K562 (cell line): Measurements from ENCODE around the gene MYMX. TPM values are rescaled to one million over a fixed set of nuclear protein-coding genes. Genes with fewer than 3 reads are reported as not detected.

Experiments used
- ATAC-seq: fragments of 200-7000 bp; cut with Tn5 transposase; 3 replicates; pipeline ENCODE4 v1.9.1; 2020; ENCODE audit warnings: moderate library complexity
- BruUV-seq: library from RNA; stranded (reverse); fragments of 400-500 nt; replicated peaks from 2 replicates; lab custom pipeline; 2021; lab: Mats Ljungman, UMichigan
- CTCF ChIA-PET: fragments of 300-600 bp; formaldehyde crosslinking; extraction: SDS; loops from one replicate; lab custom pipeline; 2021; ENCODE audit warnings: low intra/inter-chr PET ratio; lab: Yijun Ruan, JAX
- POLR2A ChIA-PET: fragments of 300-600, 350-650 bp; sonication (Branson Sonifier 250); formaldehyde crosslinking; extraction: SDS; loops from one replicate; lab custom pipeline; 2021; ENCODE audit warnings: antibody characterized with exemption, inconsistent platforms; lab: Yijun Ruan, JAX
- DNase-seq, 4 experiments: peaks; one replicate each; pipeline versions ENCODE4 v3.0.0 to v3.0.0-alpha.2; 2011 to 2018; ENCODE audit warnings: low spot score in 3 of 4, mixed read lengths in 3 of 4; ENCODE audit errors: extremely low read depth in 1 of 4
- FAIRE-seq: peaks from 2 replicates; lab custom pipeline; 2011; peaks lifted over from hg19 to GRCh38; lab: Jason Lieb, UNC
- H2AFZ ChIP-seq: 2 replicates; pipeline ENCODE4 v1.6.0; 2011; ENCODE audit warnings: low read depth, low read length, control low read depth, inconsistent platforms
- H3K27ac ChIP-seq: fragments of 200-600 bp; 3 replicates; pipeline ENCODE4 v1.8.0; 2011; ENCODE audit warnings: low read depth, mild to moderate bottlenecking, control low read depth, inconsistent platforms, low read length, moderate library complexity, mixed read lengths; ENCODE audit errors: extremely low read depth
- H3K27me3 ChIP-seq, 2 experiments: fragments of 300-600 bp in 1 of 2; 2 replicates in 1 of 2; 3 replicates in 1 of 2; pipeline versions ENCODE4 v1.6.0 to v1.8.0; 2011; ENCODE audit warnings: inconsistent platforms in 2 of 2, low read length in 2 of 2, mild to moderate bottlenecking in 1 of 2, mixed read lengths in 1 of 2, moderate library complexity in 1 of 2; ENCODE audit not compliant: control insufficient read depth in 2 of 2, insufficient read depth in 2 of 2
- H3K36me3 ChIP-seq: fragments of 300-600 bp; 3 replicates; pipeline ENCODE4 v1.8.0; 2011; ENCODE audit warnings: mild to moderate bottlenecking, low read length, inconsistent platforms; ENCODE audit not compliant: control insufficient read depth, insufficient read depth
- H3K4me1 ChIP-seq, 2 experiments: fragments of 200-600 bp in 1 of 2; replicated peaks in 1 of 2; 2 replicates in 1 of 2; 3 replicates in 1 of 2; pipeline versions ENCODE4 v1.5.1 to v1.8.0; 2011; ENCODE audit warnings: inconsistent platforms in 2 of 2, low read length in 2 of 2, mild to moderate bottlenecking in 1 of 2, mixed read lengths in 1 of 2, moderate library complexity in 1 of 2; ENCODE audit not compliant: control insufficient read depth in 2 of 2, insufficient read depth in 2 of 2
- H3K4me2 ChIP-seq: 2 replicates; pipeline ENCODE4 v1.6.1; 2011; ENCODE audit warnings: low read length, control low read depth, inconsistent platforms, mixed read lengths; ENCODE audit not compliant: insufficient read depth
- H3K4me3 ChIP-seq: fragments of 200-600 bp; sonication (generic), shearing (Covaris generic); 2 replicates; pipeline ENCODE4 v1.5.1; 2016; ENCODE audit warnings: control low read depth, inconsistent platforms
- H3K79me2 ChIP-seq: fragments of 200-600 bp; 3 replicates; pipeline ENCODE4 v1.8.0; 2011; ENCODE audit warnings: low read length, inconsistent platforms; ENCODE audit not compliant: control insufficient read depth, insufficient read depth
- H3K9ac ChIP-seq, 2 experiments: 2 replicates each; pipeline versions ENCODE4 v1.6.0 to v1.6.1; 2011; ENCODE audit warnings: low read depth in 2 of 2, low read length in 2 of 2, control low read depth in 1 of 2, inconsistent platforms in 1 of 2, mild to moderate bottlenecking in 1 of 2, mixed read lengths in 1 of 2; ENCODE audit not compliant: insufficient read depth in 1 of 2
- H3K9me1 ChIP-seq: one replicate; pipeline ENCODE4 v1.6.0; 2011; ENCODE audit warnings: inconsistent platforms, mild to moderate bottlenecking, low read length, moderate library complexity; ENCODE audit not compliant: control insufficient read depth, insufficient read depth
- H3K9me3 ChIP-seq: replicated peaks from 2 replicates; pipeline ENCODE4 v1.5.1; 2011; ENCODE audit warnings: low read depth, low read length, inconsistent platforms; ENCODE audit not compliant: control insufficient read depth, insufficient read depth
- H4K20me1 ChIP-seq: replicated peaks from 2 replicates; pipeline ENCODE4 v1.6.1; 2011; ENCODE audit warnings: low read length, inconsistent platforms, mixed read lengths; ENCODE audit not compliant: control insufficient read depth, insufficient read depth
- WGBS: fragments of 100-300 bp; shearing (Covaris generic); methylation state at CpG from one replicate; pipeline ENCODE4 v1.1.6; 2016; ENCODE audit warnings: low coverage, mixed read lengths; ENCODE audit not compliant: insufficient coverage; ENCODE audit errors: missing lambda C conversion rate; 5-methylcytosine and 5-hydroxymethylcytosine counted together
- in situ Hi-C: fragments of 300-500 bp; cut with MboI; formaldehyde crosslinking; loops from 4 replicates; pipeline ENCODE4 v1.15.0; 2018; ENCODE audit warnings: inconsistent platforms, mixed read lengths
- intact Hi-C: fragments of 100-400 bp; cut with micrococcal nuclease; formaldehyde crosslinking; loops from 2 replicates; pipeline ENCODE4 v1.14.2; 2022
- polyA plus RNA-seq, 8 experiments: library from polyadenylated mRNA; depleted of rRNA in 4 of 8; stranded (reverse) in 5 of 8; unstranded in 3 of 8; fragments of >200 nt; fragmentation: Nextera tagmentation in 2 of 8; fragmentation: Illumina TruSeq in 1 of 8; extraction: Ambion mirVana in 2 of 8; extraction: Trizol in 1 of 8; gene quantifications; 2 replicates each; pipeline versions ENCODE4 v1.2.1 to v1.2.3, GENCODE V29; 2011 to 2014; ENCODE audit warnings: inconsistent platforms in 1 of 8, missing spikeins in 1 of 8
- total RNA-seq, 7 experiments: library from RNA; depleted of rRNA in 6 of 7; stranded (reverse); fragments of >200 nt in 6 of 7; fragmentation: Illumina TruSeq in 2 of 7; extraction: Trizol in 2 of 7; gene quantifications; 2 replicates each; pipeline versions ENCODE4 v1.2.1 to v1.2.3, GENCODE V29; 2011 to 2021; ENCODE audit warnings: low replicate concordance in 1 of 7
- TF ChIP-seq, protein P1 (sequence below): fragments of 250-450 bp; sonication (Bioruptor Pico); IDR thresholded peaks from 2 replicates; pipeline ENCODE4 v1.5.0; 2022; ENCODE audit warnings: mild to moderate bottlenecking

The MYMX gene
- total and polyA plus RNA-seq, 9 of the 15 experiments (the other 6 are each of a cell fraction or from before 2014, with no cell fraction given), result 0.12 TPM; not detected in 8

DNA sequence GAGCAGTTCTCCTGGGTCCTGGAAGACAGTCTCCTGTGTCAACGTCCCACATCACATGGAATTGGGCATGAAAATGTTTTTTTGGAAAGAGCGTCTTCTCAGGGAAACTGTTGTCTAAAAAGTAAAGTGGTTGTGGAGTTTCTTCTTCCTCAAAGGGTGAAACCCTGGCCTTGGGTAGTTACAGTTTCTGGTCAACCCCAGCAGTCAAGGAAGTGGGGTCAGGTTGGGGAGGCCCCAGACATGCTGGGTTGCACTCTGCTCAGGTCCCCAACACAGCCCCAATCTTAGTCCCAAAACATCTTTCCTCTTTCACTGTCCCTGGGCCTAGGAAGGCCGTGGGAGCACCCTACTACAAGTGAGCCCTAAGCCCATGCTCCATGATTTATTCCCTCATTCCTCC lies 49.6 kb downstream of the MYMX start:
- TF ChIP-seq, protein P1, sequence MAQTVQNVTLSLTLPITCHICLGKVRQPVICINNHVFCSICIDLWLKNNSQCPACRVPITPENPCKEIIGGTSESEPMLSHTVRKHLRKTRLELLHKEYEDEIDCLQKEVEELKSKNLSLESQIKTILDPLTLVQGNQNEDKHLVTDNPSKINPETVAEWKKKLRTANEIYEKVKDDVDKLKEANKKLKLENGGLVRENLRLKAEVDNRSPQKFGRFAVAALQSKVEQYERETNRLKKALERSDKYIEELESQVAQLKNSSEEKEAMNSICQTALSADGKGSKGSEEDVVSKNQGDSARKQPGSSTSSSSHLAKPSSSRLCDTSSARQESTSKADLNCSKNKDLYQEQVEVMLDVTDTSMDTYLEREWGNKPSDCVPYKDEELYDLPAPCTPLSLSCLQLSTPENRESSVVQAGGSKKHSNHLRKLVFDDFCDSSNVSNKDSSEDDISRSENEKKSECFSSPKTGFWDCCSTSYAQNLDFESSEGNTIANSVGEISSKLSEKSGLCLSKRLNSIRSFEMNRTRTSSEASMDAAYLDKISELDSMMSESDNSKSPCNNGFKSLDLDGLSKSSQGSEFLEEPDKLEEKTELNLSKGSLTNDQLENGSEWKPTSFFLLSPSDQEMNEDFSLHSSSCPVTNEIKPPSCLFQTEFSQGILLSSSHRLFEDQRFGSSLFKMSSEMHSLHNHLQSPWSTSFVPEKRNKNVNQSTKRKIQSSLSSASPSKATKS, result no peak
- no peak overlapping the region for H3K4me3 ChIP-seq
- WGBS, result 47% methylated on average over 3 of the region's 3 CpGs
- H3K4me2 ChIP-seq, result no peak overlapping the region
- no peak overlapping the region for H3K27ac ChIP-seq
- H3K9me1 ChIP-seq, result no peaks in the 10 kb centered on the region
- POLR2A ChIA-PET, result interaction anchor here (8.2 kb wide), 1 partner anchor 19 kb away, joined by 69 read pairs; the partner anchor contains the start of gene HSP90AB1
- peaks cover 19 to 39% of the 10 kb centered on the region in 2 experiments; a peak in 4 of 5 replicates for H3K4me1 ChIP-seq
- intact Hi-C loops, result loop anchor here (5.0 kb wide), 1 partner anchor 169 kb away; no protein-coding TSS in a partner anchor
- H3K9ac ChIP-seq, result no peak overlapping the region
- BruUV-seq, result no TSS peak
- H3K9me3 ChIP-seq, result no peaks in the 10 kb centered on the region
- peaks cover 3% of the 10 kb centered on the region; the same call in 1 of the 2 replicates for H4K20me1 ChIP-seq
- FAIRE-seq (no peak), DNase-seq (no peak), ATAC-seq (no peak)
- peaks cover 16% of the 10 kb centered on the region; the same call in 1 of the 3 replicates for H3K36me3 ChIP-seq
- H3K79me2 ChIP-seq, result peaks cover 17% of the 10 kb centered on the region
- CTCF ChIA-PET, result interaction anchor here (4.6 kb wide), 1 partner anchor 72 kb away, joined by 61 read pairs; no protein-coding TSS in a partner anchor
- in situ Hi-C loops, result loop anchor here (5.0 kb wide), 1 partner anchor 76 kb away; the partner anchor contains the start of gene SPATS1
- peak overlapping the region; percentile 86; the same call in 1 of the 2 replicates for H2AFZ ChIP-seq
- peaks cover 20 to 22% of the 10 kb centered on the region in 2 experiments for H3K27me3 ChIP-seq
